Dermis blood vessel endothelial cell (primary cell): ENCODE measurements around the gene PFKFB1. TPM values are rescaled to one million over a fixed set of nuclear protein-coding genes. Genes with fewer than 3 reads are reported as not detected.
A peak's percentile ranks its signal among the peaks of the same experiment; 100 is the strongest.

Experiments
- DNase-seq: peaks from one replicate; pipeline ENCODE4 v3.0.0; 2010
- total RNA-seq: library from RNA; depleted of rRNA; stranded (reverse); fragments of >200 nt; gene quantifications from 2 replicates; pipeline ENCODE4 v1.2.3, GENCODE V29; 2014

Gene PFKFB1
- total RNA-seq, 1 donor from 2014 or later = not detected

GRCh38 chrX:54922547-54922946 is 71.4 kb downstream of the PFKFB1 start:
- DNase-seq = no peak

GRCh38 chrX:54921427-54922021 is 72.5 kb downstream of the PFKFB1 start:
- peak; percentile 54 for DNase-seq

- no peak for DNase-seq
Measured at GRCh38 chrX:54920610-54921426, 73.2 kb downstream of the PFKFB1 start, which contains the start of gene TRO. TSS of gene TRO (plus strand) at chrX:54920824. CDS start at chrX:54922247, 1,423 bp downstream.

- DNase-seq = no peak
Measured at GRCh38 chrX:54909941-54910340, 84.0 kb downstream of the PFKFB1 start.

- DNase-seq = no peak
Measured at GRCh38 chrX:54894159-54894558, 99.8 kb downstream of the PFKFB1 start.

GRCh38 chrX:54891573-54891972 is 102.4 kb downstream of the PFKFB1 start:
- peak; percentile 56 for DNase-seq

GRCh38 chrX:54885740-54886139 is 108.2 kb downstream of the PFKFB1 start:
- DNase-seq = no peak

Other genes with a start within 250 kb of the PFKFB1 start
- not detected in 2 replicates for gene ITIH6, start 195.9 kb downstream of the PFKFB1 start, total RNA-seq
- 224 and 341 TPM in 2 replicates for gene MAGED2, start 186.4 kb downstream of the PFKFB1 start, total RNA-seq
- 4.4 and 5.9 TPM in 2 replicates for gene TRO, start 73.4 kb downstream of the PFKFB1 start, total RNA-seq
- gene APEX2, start 6.2 kb upstream of the PFKFB1 start, total RNA-seq = 8.3 and 12.6 TPM in 2 replicates
- not detected in 2 replicates for gene ALAS2, start 36.8 kb upstream of the PFKFB1 start, total RNA-seq
- not detected in 2 replicates for gene PAGE2B, start 80.8 kb upstream of the PFKFB1 start, total RNA-seq
- not detected in 2 replicates for gene PAGE2, start 94.8 kb upstream of the PFKFB1 start, total RNA-seq
- not detected in 2 replicates for gene PAGE5, start 226.2 kb upstream of the PFKFB1 start, total RNA-seq